Measurements from ENCODE around the gene GPATCH1. TPM values are rescaled to one million over a fixed set of nuclear protein-coding genes. Genes with fewer than 3 reads are reported as not detected.
"Not testable (repeated sequence)": the region's sequence is repeated elsewhere in the genome, so short reads cannot be mapped to it uniquely, and the experiment has no call there.

GPATCH1 gene
- total RNA-seq, 1 donor from 2014 or later, result 8.2 TPM

DNA sequence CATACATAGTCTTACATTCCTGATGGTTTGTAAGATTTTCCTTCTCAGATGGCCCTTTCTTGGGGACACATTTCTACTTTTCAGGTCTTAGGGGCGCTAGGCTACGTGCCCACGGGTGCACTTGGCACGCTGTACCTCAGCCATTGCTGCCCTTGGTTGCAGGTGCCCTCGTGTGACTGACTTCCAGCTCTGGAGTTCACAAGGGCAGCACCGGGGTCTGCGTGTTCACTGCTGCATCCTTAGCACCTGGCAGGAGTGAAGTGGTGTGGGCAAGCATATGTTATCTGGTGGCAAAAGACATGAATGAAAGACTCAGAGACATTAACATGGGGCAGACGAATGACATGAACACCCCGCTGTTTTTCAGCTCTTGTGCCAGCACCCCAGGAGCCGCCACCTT is 37.7 kb downstream of the GPATCH1 start:
- Mint-ChIP-seq H3K27ac (ENCODE audit: unreplicated experiment) (no peak overlapping the region), H3K4me3 (ENCODE audit: unreplicated experiment) (no peak overlapping the region), H3K27me3 (ENCODE audit: unreplicated experiment) (no peaks in the 10 kb centered on the region), H3K4me1 (ENCODE audit: unreplicated experiment) (no peaks in the 10 kb centered on the region), H3K36me3 (ENCODE audit: unreplicated experiment) (peaks cover 23% of the 10 kb centered on the region), H3K9me3 (ENCODE audit: unreplicated experiment) (no peaks in the 10 kb centered on the region)
- TF ChIP-seq, protein P1, sequence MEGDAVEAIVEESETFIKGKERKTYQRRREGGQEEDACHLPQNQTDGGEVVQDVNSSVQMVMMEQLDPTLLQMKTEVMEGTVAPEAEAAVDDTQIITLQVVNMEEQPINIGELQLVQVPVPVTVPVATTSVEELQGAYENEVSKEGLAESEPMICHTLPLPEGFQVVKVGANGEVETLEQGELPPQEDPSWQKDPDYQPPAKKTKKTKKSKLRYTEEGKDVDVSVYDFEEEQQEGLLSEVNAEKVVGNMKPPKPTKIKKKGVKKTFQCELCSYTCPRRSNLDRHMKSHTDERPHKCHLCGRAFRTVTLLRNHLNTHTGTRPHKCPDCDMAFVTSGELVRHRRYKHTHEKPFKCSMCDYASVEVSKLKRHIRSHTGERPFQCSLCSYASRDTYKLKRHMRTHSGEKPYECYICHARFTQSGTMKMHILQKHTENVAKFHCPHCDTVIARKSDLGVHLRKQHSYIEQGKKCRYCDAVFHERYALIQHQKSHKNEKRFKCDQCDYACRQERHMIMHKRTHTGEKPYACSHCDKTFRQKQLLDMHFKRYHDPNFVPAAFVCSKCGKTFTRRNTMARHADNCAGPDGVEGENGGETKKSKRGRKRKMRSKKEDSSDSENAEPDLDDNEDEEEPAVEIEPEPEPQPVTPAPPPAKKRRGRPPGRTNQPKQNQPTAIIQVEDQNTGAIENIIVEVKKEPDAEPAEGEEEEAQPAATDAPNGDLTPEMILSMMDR (IDR thresholded peaks at IDR 0.05), result no peak
- DNase-seq (ENCODE audit: extremely low spot score, unreplicated experiment), result no peak

DNA sequence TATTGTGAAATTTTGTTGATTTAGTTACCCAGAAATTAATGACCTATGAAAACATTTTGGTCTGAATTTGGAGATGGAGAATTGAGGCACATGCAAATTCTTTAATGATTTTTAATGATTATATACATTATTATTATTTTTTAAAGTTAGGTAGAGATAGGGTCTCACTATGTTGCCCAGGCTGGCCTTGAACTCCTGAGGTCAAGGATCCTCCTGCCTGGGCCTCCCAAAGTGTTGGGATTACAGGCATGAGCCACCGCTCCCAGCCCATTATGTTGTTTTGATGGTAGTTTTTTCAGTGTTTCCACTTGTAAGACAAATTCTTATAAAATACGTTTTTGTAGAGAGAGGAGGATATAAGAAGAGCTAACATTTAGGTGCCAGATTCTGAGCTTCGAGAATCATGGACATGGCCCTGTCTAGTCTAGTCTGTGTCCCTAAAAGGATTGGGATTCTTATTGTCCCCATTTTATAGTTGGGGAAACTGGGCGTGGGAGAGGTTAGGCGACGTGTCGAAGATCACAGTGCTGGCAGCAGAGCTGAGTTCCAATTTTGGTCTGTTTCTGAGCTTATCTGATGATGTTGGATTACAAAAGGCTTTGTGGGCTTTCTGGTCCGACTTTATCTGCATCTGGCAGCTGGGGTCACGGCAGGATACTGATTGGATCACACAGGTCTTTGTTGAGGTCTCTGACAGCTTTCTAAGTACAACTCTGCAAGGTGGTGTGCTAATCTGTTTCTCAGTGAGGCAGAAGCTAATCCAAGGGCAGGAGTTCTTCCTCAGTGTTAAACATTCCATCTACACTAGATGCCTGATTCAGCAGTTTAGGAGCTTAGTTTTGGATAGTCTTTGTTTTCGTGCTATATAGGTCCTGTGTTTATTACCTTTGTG is 43.5 kb downstream of the GPATCH1 start:
- Mint-ChIP-seq H3K27me3 (ENCODE audit: unreplicated experiment) (no peaks in the 10 kb centered on the region), H3K4me1 (ENCODE audit: unreplicated experiment) (no peaks in the 10 kb centered on the region), H3K4me3 (ENCODE audit: unreplicated experiment) (no peak overlapping the region), H3K36me3 (ENCODE audit: unreplicated experiment) (peaks cover 15% of the 10 kb centered on the region), H3K27ac (ENCODE audit: unreplicated experiment) (no peak overlapping the region), H3K9me3 (ENCODE audit: unreplicated experiment) (no peaks in the 10 kb centered on the region)
- TF ChIP-seq, protein P1 (IDR thresholded peaks at IDR 0.05), result no peak
- DNase-seq (ENCODE audit: extremely low spot score, unreplicated experiment), result no peak

DNA sequence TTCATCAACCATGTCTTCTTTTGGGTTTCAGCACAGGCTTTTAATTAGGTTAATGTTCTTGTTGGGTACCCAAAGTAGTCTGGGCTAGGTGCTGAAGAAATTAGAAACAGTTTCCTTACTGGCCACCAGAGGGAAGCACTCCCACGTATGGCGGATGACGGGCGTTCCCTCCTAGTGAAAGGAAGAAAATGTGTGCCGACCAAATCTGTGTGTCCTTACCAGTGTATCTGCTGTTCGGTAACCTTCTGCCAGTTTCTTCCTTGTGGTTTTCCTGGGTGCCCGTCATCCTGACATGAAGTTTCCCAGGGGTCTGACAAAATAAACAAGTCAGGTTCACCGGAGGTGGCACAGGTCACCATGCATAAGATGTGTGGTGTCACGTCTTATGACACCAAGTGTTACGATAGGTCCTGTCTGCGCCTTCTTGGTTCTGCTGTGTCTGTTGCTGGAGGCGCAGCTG is 45.0 kb downstream of the GPATCH1 start:
- no peak overlapping the region for H3K27ac Mint-ChIP-seq (ENCODE audit: unreplicated experiment)
- TF ChIP-seq, protein P1 (IDR thresholded peaks at IDR 0.05), result peak; percentile 85
- H3K36me3 Mint-ChIP-seq (ENCODE audit: unreplicated experiment), result peaks cover 24% of the 10 kb centered on the region
- H3K27me3 Mint-ChIP-seq (ENCODE audit: unreplicated experiment), result no peaks in the 10 kb centered on the region
- H3K4me3 Mint-ChIP-seq (ENCODE audit: unreplicated experiment), result no peak overlapping the region
- H3K9me3 Mint-ChIP-seq (ENCODE audit: unreplicated experiment), result no peaks in the 10 kb centered on the region
- no peaks in the 10 kb centered on the region for H3K4me1 Mint-ChIP-seq (ENCODE audit: unreplicated experiment)
- no peak for DNase-seq (ENCODE audit: extremely low spot score, unreplicated experiment)

DNA sequence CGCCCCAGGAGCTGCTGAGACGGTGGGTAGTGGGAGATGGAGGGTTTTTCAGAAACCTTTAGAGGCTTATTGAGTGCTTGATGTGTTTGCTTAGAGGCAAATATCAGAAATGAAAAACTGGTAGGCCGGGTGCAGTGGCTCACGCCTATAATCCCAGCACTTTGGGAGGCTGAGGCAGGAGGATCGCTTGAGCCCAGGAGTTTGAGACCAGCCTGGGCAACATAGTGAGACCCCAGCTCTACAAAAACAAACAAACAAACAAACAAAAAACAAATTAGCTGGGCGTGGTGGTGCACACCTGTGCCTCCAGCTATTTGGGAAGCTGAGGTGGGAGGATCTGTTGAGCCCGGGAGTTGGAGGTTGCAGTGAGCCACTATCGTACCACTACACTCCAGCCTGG is 45.7 kb downstream of the GPATCH1 start:
- not testable (repeated sequence) for H3K4me1 Mint-ChIP-seq (ENCODE audit: unreplicated experiment); DNase-seq (ENCODE audit: extremely low spot score, unreplicated experiment); H3K4me3 Mint-ChIP-seq (ENCODE audit: unreplicated experiment); H3K27me3 Mint-ChIP-seq (ENCODE audit: unreplicated experiment); H3K27ac Mint-ChIP-seq (ENCODE audit: unreplicated experiment); H3K9me3 Mint-ChIP-seq (ENCODE audit: unreplicated experiment)
- H3K36me3 Mint-ChIP-seq (ENCODE audit: unreplicated experiment), result peaks cover 24% of the 10 kb centered on the region

DNA sequence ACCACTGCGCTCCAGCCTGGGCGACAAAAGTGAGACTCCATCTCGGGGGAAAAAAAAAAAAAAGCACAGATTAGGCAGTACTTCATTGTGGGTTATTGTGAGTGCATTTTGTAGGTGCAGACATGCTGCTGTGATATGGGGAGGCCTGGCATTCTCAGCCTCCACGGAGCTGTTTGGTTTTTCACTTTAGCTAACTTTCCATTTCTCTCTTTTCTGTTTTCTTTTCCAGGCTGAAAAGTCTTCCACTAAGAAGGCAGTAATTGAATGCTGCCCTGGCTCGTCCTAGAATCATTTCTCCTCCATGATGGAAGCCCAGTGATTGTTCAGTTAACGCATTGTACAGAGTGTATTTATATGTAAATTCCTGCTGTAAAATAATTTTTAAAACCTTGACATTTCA is 48.9 kb downstream of the GPATCH1 start:
- H3K36me3 Mint-ChIP-seq (ENCODE audit: unreplicated experiment), result peaks cover 22% of the 10 kb centered on the region
- H3K27ac Mint-ChIP-seq (ENCODE audit: unreplicated experiment), result no peak overlapping the region
- DNase-seq (ENCODE audit: extremely low spot score, unreplicated experiment), result no peak
- no peaks in the 10 kb centered on the region for H3K4me1 Mint-ChIP-seq (ENCODE audit: unreplicated experiment)
- no peaks in the 10 kb centered on the region for H3K27me3 Mint-ChIP-seq (ENCODE audit: unreplicated experiment)
- TF ChIP-seq, protein P1 (IDR thresholded peaks at IDR 0.05), result no peak
- H3K9me3 Mint-ChIP-seq (ENCODE audit: unreplicated experiment), result no peaks in the 10 kb centered on the region
- no peak overlapping the region for H3K4me3 Mint-ChIP-seq (ENCODE audit: unreplicated experiment)

Measured in osteocyte (in vitro differentiated cells).